ENCODE measurements around the gene CDC6.
"Not testable (repeated sequence)": the region's sequence is repeated elsewhere in the genome, so short reads cannot be mapped to it uniquely, and the experiment has no call there.

Gene CDC6

DNA sequence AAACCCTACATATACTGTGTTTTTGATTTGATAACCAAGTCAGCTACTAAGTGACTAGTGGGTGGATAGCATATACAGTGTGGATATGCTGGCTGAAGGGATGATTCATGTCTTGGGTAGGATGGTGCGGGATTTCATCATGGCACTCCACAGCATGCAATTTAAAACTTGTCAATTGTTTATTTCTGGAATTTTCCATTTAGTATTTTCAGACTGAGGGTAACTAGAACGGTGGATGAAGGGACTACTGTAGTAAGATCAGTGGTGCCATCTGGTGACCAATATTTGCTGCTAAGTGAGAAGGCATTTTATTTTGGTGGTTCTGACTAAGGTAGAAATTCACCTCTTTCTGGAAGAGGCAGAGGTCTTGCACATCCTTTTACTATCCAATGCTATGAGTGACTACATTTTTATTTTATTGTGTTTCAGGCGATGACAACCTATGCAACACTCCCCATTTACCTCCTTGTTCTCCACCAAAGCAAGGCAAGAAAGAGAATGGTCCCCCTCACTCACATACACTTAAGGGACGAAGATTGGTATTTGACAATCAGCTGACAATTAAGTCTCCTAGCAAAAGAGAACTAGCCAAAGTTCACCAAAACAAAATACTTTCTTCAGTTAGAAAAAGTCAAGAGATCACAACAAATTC lies 3.1 kb downstream of the CDC6 start:
- DNase-seq, result peak; percentile 31

GRCh38 chr17:40291281-40291664 lies 3.6 kb downstream of the CDC6 start:
- DNase-seq, result no peak

DNA sequence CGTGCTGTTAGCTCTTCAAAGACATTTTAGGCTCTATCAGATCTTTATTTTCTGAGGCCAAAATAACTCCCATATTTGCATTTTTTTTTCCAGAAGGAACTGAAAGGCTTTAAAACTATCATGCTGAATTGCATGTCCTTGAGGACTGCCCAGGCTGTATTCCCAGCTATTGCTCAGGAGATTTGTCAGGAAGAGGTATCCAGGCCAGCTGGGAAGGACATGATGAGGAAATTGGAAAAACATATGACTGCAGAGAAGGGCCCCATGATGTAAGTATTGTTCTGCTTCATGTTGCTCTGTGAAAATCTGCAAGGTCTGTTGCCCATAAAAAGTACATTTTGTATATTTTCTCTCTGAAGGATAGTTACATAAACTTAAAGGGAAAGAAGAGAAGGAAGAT lies 5.7 kb downstream of the CDC6 start:
- DNase-seq, result no peak

- DNase-seq, result no peak
Measured at GRCh38 chr17:40295488-40296436, 8.1 kb downstream of the CDC6 start.

DNA sequence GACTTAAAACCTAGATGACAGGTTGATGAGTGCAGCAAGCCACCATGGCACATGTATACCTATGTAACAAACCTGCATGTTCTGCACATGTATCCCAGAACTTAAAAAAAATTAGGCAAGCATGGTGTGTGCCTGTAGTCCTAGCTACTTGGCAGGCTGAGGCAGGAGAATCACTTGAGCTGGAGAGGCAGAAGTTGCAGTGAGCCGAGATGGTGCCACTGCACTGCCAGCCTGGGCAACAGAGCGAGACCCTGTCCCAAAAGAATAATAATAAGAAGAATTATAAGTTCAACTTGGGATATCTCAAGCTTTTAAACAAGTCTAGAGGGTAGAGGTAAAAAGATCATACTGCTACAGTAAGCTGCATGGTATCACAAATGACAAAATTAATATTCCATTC lies 9.8 kb downstream of the CDC6 start:
- no peak for DNase-seq

- no peak for DNase-seq
Measured at GRCh38 chr17:40298726-40299125, 11.0 kb downstream of the CDC6 start.

DNA sequence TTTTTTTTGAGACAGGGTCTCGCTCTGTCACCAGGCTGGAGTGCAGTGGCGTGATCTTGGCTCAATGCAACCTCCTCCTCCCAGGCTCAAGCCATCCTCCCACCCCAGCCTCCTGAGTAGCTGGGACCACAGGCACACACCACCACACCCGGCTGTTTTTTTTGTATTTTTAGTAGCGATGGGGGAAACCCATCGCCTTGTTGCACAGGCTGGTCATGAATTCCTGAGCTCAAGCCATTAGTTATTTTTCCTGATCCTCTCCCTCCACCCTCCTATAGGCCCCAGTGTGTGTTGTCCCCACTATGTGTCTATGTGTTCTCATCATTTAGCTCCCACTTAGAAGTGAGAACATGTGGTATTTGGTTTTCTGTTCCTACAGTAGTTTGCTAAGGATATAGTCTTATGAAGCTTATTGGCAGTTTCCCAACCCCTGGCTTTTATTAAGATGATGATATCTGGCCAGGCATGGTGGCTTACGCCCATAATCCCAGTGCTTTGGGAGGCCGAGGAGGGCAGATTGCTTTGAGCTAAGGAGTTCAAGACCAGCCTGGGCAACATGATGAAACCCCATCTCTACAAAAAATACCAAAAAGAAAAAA lies 11.6 kb downstream of the CDC6 start:
- DNase-seq, result not testable (repeated sequence)

GRCh38 chr17:40301315-40301714 lies 13.6 kb downstream of the CDC6 start:
- DNase-seq, result no peak

GRCh38 chr17:40303009-40303657 lies 15.5 kb downstream of the CDC6 start:
- DNase-seq, result peak; percentile 62

DNA sequence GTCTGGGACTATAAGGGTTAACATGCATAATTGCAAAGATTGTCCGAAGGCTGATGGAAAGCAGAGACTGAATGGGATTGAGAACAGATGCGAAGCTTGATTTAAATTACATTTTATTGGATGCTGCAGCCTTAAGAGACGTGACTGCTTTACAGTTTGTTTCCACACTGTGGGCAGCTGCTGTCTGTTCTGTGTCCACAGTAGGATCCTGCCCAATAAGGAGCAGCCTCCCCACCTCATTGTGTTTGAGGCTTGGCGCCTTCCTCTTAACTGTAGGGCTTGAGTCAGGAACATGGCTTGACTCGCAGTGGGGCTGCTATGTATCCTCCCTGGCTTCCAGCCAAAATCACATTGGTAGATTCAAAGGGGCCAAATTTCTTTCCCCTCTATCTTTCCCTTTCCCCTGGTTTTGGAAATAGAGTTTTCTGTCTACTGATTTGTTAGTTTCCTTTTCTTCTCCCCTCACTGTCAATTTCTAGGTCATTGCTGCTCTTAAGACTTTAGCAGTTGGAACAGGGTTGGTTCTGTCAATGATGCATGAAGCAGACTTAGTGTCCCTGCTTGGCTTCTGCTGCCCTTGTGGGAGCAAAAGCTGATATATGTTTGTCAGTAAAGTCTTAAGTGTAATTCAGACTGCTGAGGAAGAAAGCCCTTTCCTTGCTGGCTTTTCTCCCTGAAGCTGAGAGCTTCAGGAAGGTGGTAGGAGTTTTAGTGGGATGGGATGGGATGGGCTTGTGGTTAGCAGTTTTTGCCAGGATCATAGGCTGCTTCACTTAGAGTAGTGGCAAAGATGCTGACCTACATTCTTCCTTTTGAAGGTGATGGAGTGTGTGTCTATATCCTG lies 16.3 kb downstream of the CDC6 start:
- no peak for DNase-seq

- DNase-seq, result not testable (repeated sequence)
Measured at GRCh38 chr17:40304552-40304863, 16.8 kb downstream of the CDC6 start.

- not testable (repeated sequence) for DNase-seq
Measured at GRCh38 chr17:40304866-40305265, 17.2 kb downstream of the CDC6 start.

GRCh38 chr17:40306395-40306794 lies 18.7 kb downstream of the CDC6 start:
- no peak for DNase-seq

DNA sequence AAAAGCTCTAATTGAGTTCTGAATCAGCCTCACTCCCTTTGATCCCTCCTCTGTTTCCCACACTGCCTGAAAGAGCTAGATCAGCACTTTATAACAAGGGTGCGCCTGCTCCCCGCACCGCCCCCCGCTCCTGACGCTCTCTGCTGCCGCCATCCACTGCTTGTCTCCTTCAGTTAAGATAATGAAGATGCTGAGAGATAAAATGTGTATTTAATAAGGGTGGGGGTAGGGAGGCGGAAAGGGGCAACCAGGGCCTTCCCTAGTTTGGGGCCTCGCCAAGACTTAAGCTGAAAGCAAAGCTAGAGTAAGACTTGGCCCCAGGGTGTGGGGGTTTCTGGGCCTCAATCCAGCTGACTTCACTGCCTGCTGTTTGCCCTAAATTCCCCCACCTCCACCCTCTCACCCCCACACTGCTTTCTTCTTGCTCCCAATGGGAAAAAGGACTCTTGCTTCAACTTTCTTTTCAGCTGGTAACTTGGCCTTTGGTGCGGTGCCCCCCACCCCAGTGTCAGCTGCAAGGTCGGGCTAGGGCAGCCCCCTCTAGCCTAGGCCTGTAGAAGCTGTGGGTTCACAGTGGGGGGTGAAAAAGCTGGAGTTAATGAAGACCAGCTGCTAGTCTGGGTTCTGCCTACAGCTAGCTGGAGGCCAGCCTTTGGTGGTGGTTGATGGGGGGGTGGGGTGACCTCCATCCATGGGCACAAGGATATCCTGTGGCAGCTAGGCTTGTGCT lies 19.5 kb downstream of the CDC6 start:
- no peak for DNase-seq

DNA sequence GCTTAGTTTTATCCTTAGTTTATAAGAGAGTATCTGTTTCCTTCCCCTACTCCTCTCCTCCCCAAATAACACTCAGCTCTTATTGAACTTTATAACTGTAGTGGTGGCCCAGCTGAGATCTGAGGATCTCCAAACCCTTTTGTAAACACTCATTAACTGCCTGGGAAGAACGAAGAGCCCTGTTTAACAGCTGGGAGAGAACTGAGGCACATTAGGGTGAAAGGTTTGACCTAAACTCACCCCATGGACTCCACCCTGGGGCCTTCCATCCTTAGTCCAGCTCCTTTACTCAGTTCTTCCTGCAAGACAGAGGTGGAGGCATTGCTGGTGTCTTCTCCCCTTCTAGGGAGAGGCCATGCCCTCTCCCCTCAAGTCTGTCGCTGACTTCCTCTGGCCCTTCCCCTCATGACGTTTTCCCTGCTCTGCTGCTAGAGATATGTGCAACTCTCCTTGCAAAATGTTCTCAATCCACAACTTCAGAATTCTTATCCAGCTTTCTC lies 20.1 kb downstream of the CDC6 start:
- DNase-seq, result no peak

- DNase-seq, result no peak
Measured at GRCh38 chr17:40309031-40309948, 21.6 kb downstream of the CDC6 start, which contains the start of gene RARA. RARA (plus strand) TSS chr17:40309180; CDS start chr17:40331219, 22,039 bp downstream.

- peak; percentile 42 for DNase-seq
Measured at GRCh38 chr17:40309949-40310510, 22.4 kb downstream of the CDC6 start.

GRCh38 chr17:40310882-40311391 lies 23.3 kb downstream of the CDC6 start:
- no peak for DNase-seq

- DNase-seq, result no peak
Measured at GRCh38 chr17:40311575-40311974, 23.9 kb downstream of the CDC6 start.

Measured in activated gamma-delta T cell treated with Interleukin-2 at 50 U/mL for 16 hours (primary cell).